RPMI8226 (cell line): ENCODE data around the gene CDK12.
"Not testable (repeated sequence)": the region's sequence is repeated elsewhere in the genome, so short reads cannot be mapped to it uniquely, and the experiment has no call there.

ENCODE experiments used
- DNase-seq: peaks from one replicate; pipeline ENCODE4 v3.0.0-alpha.2; 2015

Gene CDK12

DNA sequence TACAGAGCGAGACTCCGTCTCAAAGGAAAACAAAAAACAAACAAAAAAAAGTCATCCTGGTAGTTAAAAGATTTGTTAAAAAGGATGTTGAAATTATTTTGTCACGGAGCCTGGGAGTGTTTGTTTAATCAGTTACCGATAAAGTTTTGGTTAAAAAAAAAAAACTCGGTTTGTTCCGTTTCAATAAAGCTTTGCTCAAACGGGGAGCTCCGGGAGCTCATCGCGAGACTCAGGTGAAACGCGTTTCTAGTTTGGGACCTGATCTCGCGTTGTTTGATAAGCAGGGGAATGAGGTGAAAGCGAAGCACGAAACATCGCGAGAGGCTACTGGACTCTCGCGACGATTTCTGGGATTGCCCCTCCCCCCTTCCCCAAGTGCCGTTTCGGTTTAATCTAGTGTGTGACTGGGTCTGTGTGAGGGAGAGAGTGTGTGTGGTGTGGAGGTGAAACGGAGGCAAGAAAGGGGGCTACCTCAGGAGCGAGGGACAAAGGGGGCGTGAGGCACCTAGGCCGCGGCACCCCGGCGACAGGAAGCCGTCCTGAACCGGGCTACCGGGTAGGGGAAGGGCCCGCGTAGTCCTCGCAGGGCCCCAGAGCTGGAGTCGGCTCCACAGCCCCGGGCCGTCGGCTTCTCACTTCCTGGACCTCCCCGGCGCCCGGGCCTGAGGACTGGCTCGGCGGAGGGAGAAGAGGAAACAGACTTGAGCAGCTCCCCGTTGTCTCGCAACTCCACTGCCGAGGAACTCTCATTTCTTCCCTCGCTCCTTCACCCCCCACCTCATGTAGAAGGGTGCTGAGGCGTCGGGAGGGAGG lies at the start of gene CDK12:
TSS of gene CDK12 (plus strand) at position 374 of the 813 bp plus-strand sequence. CDS start 586 bp downstream, outside the sequence.
- peak; percentile 99 for DNase-seq

DNA sequence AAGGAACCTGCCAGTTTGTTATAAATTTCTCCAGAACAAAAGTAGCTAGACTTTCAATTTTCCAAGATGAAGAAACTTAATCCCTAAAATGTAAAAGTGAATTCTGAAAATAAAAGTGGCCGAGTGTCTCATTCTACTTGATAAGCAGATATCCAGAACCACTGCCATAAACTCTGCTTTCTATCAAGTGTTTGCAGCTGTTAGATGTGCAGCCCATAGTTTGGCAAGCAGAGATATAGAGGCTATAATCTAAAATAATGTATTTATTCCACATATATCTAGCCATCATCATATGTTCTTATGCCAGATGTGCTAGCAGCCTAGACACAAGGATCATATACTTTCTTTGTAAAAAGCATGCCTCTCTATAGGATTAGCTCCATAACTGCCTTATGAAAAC lies 45.1 kb upstream of the CDK12 start:
- DNase-seq, result no peak

GRCh38 chr17:39429600-39429999 lies 31.7 kb upstream of the CDK12 start:
- no peak for DNase-seq

GRCh38 chr17:39439868-39440267 lies 21.4 kb upstream of the CDK12 start:
- DNase-seq, result not testable (repeated sequence)

- DNase-seq, result no peak
Measured at GRCh38 chr17:39443326-39443725, 18.0 kb upstream of the CDK12 start.

DNA sequence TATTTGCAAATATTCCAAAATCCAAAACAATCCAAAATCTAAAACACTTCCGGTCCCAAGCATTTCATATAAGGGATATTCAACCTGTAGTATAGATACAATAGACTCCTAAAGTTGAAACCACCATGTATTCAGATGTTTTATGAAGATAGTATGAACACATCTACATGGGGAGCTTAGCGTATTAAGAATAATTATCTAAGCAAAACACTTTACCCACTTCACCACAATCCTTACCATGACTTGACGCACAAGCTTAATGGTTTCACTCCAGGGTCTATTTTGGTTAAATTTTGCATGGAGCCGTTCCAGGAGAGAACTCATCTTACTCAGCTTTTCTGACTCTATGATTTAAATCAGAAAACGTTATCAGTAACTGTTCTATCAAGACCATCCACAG lies 13.7 kb upstream of the CDK12 start:
- DNase-seq, result no peak

DNA sequence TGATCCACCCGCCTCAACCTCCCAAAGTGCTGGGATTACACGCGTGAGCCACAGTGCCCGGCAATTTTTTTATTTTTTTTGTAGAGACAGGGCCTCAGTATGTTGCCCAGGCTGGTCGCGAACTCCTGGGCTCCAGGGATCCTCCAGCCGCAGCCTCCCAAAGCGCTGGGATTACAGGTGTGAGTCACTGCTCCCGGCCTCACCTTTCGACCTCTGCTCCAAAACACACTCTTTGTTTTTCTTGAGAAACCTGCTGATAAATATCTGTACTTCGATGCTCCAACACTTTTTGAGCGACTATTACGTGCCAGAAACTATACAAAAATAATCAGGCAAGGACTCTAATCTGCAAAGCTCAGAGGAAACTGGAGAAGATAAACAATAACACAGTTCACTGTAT lies 11.2 kb upstream of the CDK12 start:
- DNase-seq, result no peak

DNA sequence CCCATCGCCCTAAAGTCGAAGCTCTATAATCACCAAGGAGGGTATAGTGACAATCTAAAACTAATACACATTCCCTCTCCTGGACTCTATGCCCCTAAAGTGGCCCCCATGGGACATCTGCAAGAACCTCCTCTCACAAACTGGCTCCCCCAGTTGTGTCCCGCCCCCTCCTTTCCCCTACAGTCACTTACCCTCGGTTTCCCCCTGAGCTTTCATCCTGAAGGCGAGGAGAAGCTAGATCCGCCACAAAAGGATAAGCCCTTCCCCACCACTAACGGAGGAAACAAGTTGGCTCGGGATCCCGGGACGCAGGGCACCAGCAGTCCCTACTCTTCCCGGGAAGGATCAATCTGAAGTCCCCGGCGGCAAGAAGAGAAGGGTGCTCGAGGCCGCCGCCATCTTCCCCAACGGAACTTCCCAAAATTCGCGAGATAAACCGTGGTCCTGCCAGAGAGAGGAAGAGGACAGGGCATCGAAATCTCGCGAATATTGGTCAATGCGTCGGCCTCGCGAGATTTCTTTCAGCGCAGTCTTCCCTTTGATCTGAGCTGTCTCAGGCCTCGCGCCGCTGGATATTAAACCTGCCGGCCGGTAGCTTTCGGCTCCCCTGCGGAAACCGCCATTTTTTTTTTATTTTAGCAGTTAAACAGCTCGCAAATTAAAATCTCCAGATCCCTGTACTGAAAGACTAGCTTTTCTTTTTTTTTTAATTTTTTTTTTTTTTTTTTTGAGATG lies 10.3 kb upstream of the CDK12 start, which contains the start of gene MED1:
TSS of gene MED1 (minus strand) at position 417 of the 735 bp plus-strand sequence. CDS start at position 216, 201 bp downstream.
- peak; percentile 99 for DNase-seq

DNA sequence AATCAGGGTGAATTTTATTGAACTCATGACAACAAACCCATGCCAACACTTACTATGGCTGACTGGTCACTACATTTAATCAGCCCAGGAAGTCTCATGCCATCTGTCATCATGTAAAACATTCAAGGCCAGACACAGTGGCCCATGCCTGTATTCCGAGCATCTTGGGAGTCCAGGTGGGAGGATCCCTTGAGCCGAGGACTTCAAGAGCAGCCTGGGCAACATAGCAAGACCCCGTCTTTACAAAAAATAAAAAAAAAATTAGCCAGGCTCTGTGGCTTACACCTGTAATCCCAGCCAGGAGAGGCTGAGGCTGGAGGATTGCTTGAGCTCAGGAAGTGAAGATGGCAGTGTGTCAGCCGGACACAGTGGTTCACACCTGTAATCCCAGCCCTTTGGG lies 5.4 kb upstream of the CDK12 start:
- DNase-seq, result no peak

DNA sequence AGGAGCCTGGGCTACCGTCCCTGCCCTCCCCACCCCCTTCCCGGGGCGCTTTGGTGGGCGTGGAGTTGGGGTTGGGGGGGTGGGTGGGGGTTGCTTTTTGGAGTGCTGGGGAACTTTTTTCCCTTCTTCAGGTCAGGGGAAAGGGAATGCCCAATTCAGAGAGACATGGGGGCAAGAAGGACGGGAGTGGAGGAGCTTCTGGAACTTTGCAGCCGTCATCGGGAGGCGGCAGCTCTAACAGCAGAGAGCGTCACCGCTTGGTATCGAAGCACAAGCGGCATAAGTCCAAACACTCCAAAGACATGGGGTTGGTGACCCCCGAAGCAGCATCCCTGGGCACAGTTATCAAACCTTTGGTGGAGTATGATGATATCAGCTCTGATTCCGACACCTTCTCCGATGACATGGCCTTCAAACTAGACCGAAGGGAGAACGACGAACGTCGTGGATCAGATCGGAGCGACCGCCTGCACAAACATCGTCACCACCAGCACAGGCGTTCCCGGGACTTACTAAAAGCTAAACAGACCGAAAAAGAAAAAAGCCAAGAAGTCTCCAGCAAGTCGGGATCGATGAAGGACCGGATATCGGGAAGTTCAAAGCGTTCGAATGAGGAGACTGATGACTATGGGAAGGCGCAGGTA lies 762 bp downstream of the CDK12 start:
- no peak for DNase-seq

- peak; percentile 13 for DNase-seq
Measured at GRCh38 chr17:39462631-39463375, 1.5 kb downstream of the CDK12 start.

DNA sequence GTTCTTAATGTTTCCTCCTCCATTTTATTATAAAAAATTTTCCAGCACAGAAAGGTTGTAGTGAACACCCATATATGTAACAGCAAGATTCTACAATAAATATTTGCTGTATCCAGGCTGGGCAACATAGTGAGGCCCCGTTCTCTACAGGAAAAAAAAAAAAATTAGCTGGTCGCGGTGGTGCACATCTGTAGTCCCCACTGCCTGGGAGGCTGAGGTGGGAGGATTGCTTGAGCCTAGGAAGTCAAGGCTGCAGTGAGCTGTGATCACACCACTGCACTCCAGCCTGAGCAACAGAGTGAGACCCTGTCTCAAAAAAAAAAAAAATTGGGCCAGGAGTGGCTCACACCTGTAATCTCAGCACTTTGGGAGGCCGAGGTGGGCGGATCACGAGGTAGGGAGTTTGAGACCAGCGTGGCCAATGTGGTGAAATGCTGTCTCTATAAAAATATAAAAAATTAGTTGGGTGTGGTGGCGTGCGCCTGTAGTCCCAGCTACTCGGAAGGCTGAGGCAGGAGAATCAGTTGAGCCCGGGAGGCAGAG lies 3.4 kb downstream of the CDK12 start:
- not testable (repeated sequence) for DNase-seq

- DNase-seq, result not testable (repeated sequence)
Measured at GRCh38 chr17:39468610-39469009, 7.3 kb downstream of the CDK12 start.

GRCh38 chr17:39473310-39473709 lies 12.0 kb downstream of the CDK12 start:
- no peak for DNase-seq

DNA sequence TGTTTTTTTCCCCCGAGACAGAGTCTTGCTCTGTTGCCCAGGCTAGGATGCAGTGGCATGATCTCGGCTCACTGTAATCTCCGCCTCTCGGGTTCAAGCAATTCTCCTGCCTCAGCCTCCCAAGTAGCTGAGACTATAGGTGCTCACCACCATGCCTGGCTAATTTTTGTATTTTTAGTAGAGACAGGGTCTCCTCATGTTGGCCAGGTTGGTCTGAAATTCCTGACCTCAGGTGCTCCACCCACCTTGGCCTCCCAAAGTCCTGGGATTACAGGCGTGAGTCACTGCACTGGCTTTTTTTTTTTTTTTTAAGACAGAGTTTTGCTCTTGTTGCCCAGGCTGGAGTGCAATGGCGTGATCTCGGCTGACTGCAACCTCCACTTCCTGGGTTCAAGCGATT lies 18.3 kb downstream of the CDK12 start:
- DNase-seq, result not testable (repeated sequence)

GRCh38 chr17:39483506-39483905 lies 22.2 kb downstream of the CDK12 start:
- no peak for DNase-seq

GRCh38 chr17:39484178-39484577 lies 22.9 kb downstream of the CDK12 start:
- DNase-seq, result no peak

- no peak for DNase-seq
Measured at GRCh38 chr17:39485555-39485954, 24.3 kb downstream of the CDK12 start.

DNA sequence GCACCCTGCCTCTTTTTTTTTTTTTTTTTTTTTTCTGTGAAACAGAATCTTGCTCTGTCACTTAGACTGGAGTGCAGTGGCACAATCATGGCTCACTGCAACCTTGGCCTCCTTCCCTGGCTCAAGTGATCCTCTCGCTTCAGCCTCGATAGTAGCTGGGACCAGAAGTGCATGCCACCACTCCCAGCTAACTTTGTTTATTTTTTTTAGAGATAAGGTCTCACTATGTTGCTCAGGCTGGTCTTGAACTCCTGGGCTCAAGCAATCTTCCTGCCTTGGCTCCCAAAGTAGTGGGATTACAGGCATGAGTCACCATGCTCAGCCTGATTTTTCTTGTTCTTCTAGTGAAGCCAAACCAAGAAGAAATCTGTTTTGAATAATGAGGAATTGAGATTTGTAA lies 25.0 kb downstream of the CDK12 start:
- DNase-seq, result no peak

- not testable (repeated sequence) for DNase-seq
Measured at GRCh38 chr17:39487490-39487889, 26.2 kb downstream of the CDK12 start.

DNA sequence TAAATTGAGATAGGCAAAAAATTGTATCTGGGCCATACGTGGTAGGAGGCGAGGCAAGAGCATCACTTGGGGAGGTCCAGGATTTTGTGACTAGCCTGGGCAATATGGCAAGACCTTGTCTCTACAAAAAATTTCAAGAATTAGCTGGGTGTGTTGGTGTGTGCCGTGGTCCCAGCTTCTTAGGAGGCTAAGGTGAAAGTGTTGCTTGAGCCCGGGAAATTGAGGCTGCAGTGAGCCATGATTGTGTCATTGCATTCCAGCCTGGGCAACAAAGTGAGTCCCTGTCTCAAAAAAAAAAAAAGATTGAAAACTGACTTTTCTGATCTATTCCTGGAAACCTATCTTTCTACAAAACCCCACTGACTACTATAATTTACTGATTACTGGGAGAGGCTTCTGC lies 26.7 kb downstream of the CDK12 start:
- DNase-seq, result no peak

GRCh38 chr17:39496921-39497320 lies 35.6 kb downstream of the CDK12 start:
- DNase-seq, result not testable (repeated sequence)
